HepG2 (cell line): Measurements from ENCODE around the gene JAG1. TPM values are rescaled to one million over a fixed set of nuclear protein-coding genes. Genes with fewer than 3 reads are reported as not detected.

Experiments
- AKAP8 ChIP-seq: sonication (generic); formaldehyde crosslinking; IDR thresholded peaks from 2 replicates; pipeline ENCODE4 v1.5.1; 2020; ENCODE audit warnings: mild to moderate bottlenecking, missing genetic modification reagents
- CBX5 ChIP-seq: sonication (generic); formaldehyde crosslinking; IDR thresholded peaks from 2 replicates; pipeline ENCODE4 v1.4.0; 2020; ENCODE audit warnings: missing genetic modification reagents, borderline replicate concordance
- HDAC6 ChIP-seq: fragments of 200-600 bp; sonication (generic); IDR thresholded peaks from 2 replicates; pipeline ENCODE4 v1.7.0; 2017; ENCODE audit warnings: mild to moderate bottlenecking, antibody characterized with exemption, low read length, low read depth
- KAT7 ChIP-seq: IDR thresholded peaks from 2 replicates; pipeline ENCODE4 v1.6.1; 2018; ENCODE audit warnings: borderline replicate concordance, missing compliant biosample characterization
- MEIS2 ChIP-seq: sonication (generic); formaldehyde crosslinking; IDR thresholded peaks from 2 replicates; pipeline ENCODE4 v1.9.0; 2021; ENCODE audit warnings: mild to moderate bottlenecking, missing genetic modification reagents
- ONECUT2 ChIP-seq: sonication (generic); formaldehyde crosslinking; IDR thresholded peaks from 2 replicates; pipeline ENCODE4 v1.4.0; 2020; ENCODE audit warnings: missing genetic modification reagents
- RCOR2 ChIP-seq: IDR thresholded peaks from 2 replicates; pipeline ENCODE4 v1.6.1; 2016; ENCODE audit warnings: missing biosample characterization, missing genetic modification reagents
- RORA ChIP-seq: sonication (generic); formaldehyde crosslinking; IDR thresholded peaks from 2 replicates; pipeline ENCODE4 v1.5.0; 2020; ENCODE audit warnings: mild to moderate bottlenecking, missing genetic modification reagents, moderate library complexity
- RXRB ChIP-seq: IDR thresholded peaks from 2 replicates; pipeline ENCODE4 v1.6.1; 2016; ENCODE audit warnings: borderline replicate concordance, missing genetic modification reagents, missing compliant biosample characterization
- SP1 ChIP-seq, 2 experiments: fragments of 450-650 bp in 1 of 2; sonication (generic) in 1 of 2; formaldehyde crosslinking in 1 of 2; IDR thresholded peaks; 2 replicates each; pipeline versions ENCODE4 v1.4.0 to v1.6.1; 2016 to 2020; ENCODE audit warnings: missing genetic modification reagents in 1 of 2
- TBX3 ChIP-seq: fragments of 450-650 bp; IDR thresholded peaks from 2 replicates; pipeline ENCODE4 v1.6.1; 2017; ENCODE audit warnings: antibody characterized with exemption, mild to moderate bottlenecking, inconsistent platforms, borderline replicate concordance
- TGIF2 ChIP-seq: IDR thresholded peaks from 2 replicates; pipeline ENCODE4 v1.6.1; 2016; ENCODE audit warnings: control low read depth, missing compliant biosample characterization
- TRIM22 ChIP-seq: fragments of 450-650 bp; IDR thresholded peaks from 2 replicates; pipeline ENCODE4 v1.6.1; 2017
- U2AF1 ChIP-seq: fragments of 200-400 bp; formaldehyde crosslinking; optimal IDR thresholded peaks from 2 replicates; pipeline ENCODE3; 2017; ENCODE audit warnings: mild to moderate bottlenecking, low read depth, low read length
- ZEB1 ChIP-seq: IDR thresholded peaks from 2 replicates; pipeline ENCODE4 v1.6.1; 2012; ENCODE audit warnings: mild to moderate bottlenecking, low read depth, inconsistent platforms; ENCODE audit not compliant: insufficient replicate concordance
- ZMAT3 ChIP-seq: sonication (generic); formaldehyde crosslinking; conservative IDR thresholded peaks from 2 replicates; pipeline ENCODE4 v1.7.0; 2021; ENCODE audit warnings: missing genetic modification reagents
- ZMAT5 ChIP-seq: sonication (generic); formaldehyde crosslinking; IDR thresholded peaks from 2 replicates; pipeline ENCODE4 v1.5.0; 2020; ENCODE audit warnings: mild to moderate bottlenecking, low read depth, missing genetic modification reagents, borderline replicate concordance
- ZNF597 ChIP-seq: sonication (generic); formaldehyde crosslinking; IDR thresholded peaks from 2 replicates; pipeline ENCODE4 v1.5.0; 2020; ENCODE audit warnings: missing genetic modification reagents
- ZNF775 ChIP-seq: sonication (generic); formaldehyde crosslinking; IDR thresholded peaks from 2 replicates; pipeline ENCODE4 v1.4.0; 2020; ENCODE audit warnings: missing genetic modification reagents, mild to moderate bottlenecking, moderate library complexity, borderline replicate concordance
- ZNF781 ChIP-seq: sonication (generic); formaldehyde crosslinking; IDR thresholded peaks from 2 replicates; pipeline ENCODE4 v1.5.1; 2020; ENCODE audit warnings: borderline replicate concordance, mild to moderate bottlenecking, missing genetic modification reagents; ENCODE audit errors: not compliant biosample characterization
- ZNF800 ChIP-seq: sonication (generic); formaldehyde crosslinking; IDR thresholded peaks from 2 replicates; pipeline ENCODE4 v1.4.0; 2020; ENCODE audit warnings: missing genetic modification reagents
- ZSCAN31 ChIP-seq: sonication (generic); formaldehyde crosslinking; IDR thresholded peaks from 2 replicates; pipeline ENCODE4 v1.5.0; 2020; ENCODE audit warnings: low read depth, mild to moderate bottlenecking, missing genetic modification reagents
- polyA plus RNA-seq, 8 experiments: library from polyadenylated mRNA; depleted of rRNA in 3 of 8; stranded (reverse) in 7 of 8; unstranded in 1 of 8; fragments of >200 nt; fragmentation: Illumina TruSeq in 4 of 8; extraction: Trizol in 4 of 8; gene quantifications; 2 replicates each; pipeline versions ENCODE4 v1.2.1 to v1.2.3, GENCODE V29; 2011 to 2016; ENCODE audit warnings: low read depth in 4 of 8, missing spikeins in 1 of 8, mixed read lengths in 1 of 8; ENCODE audit not compliant: insufficient read depth in 1 of 8
- total RNA-seq, 5 experiments: library from RNA; depleted of rRNA; stranded (reverse); fragments of >200 nt; fragmentation: Illumina TruSeq; extraction: Trizol; gene quantifications; 2 replicates each; pipeline ENCODE4 v1.2.3, GENCODE V29; 2016; ENCODE audit warnings: low read depth in 1 of 5

The JAG1 gene
- total and polyA plus RNA-seq, 2 of the 13 experiments (the other 11 are each of a cell fraction or from before 2014, with no cell fraction given) = 47.1 to 56.3 TPM

GRCh38 chr20:10670501-10671220 lies 3.1 kb downstream of the JAG1 start (continued):
- TF ChIP-seq ZNF800 = 0 out of 2 replicates have a peak, but pooled peaks have one; percentile 50
- TF ChIP-seq RCOR2 (CRISPR knock-in tag) = no peak; the same call in 1 of the 2 replicates
- TF ChIP-seq U2AF1 = no peak
- TF ChIP-seq ZSCAN31 (CRISPR knock-in tag) = peak; percentile 20; the same call in 1 of the 2 replicates
- TF ChIP-seq AKAP8 = 0 out of 2 replicates have a peak, but pooled peaks have one; percentile 36
- TF ChIP-seq RXRB (CRISPR knock-in tag) = peak; percentile 44; the same call in 1 of the 2 replicates
- TF ChIP-seq KAT7 (CRISPR knock-in tag) = no peak; the same call in 1 of the 2 replicates
- peak; percentile 51; the same call in 1 of the 2 replicates for TF ChIP-seq TGIF2 (CRISPR knock-in tag)
- TF ChIP-seq CBX5 (CRISPR knock-in tag) = no peak
- no peak for TF ChIP-seq TRIM22
- peak; percentile 72; the same call in 1 of the 2 replicates for TF ChIP-seq RORA (CRISPR knock-in tag)
- 0 out of 2 replicates have a peak, but pooled peaks have one; percentile 59 for TF ChIP-seq MEIS2
- TF ChIP-seq ZNF775 = 0 out of 2 replicates have a peak, but pooled peaks have one; percentile 39
- no peak for TF ChIP-seq HDAC6
- peak; percentile 10 for TF ChIP-seq ZNF781 (CRISPR knock-in tag)
- TF ChIP-seq TBX3 = no peak
- peak; percentile 8 for TF ChIP-seq ZEB1
- TF ChIP-seq ZNF597 (CRISPR knock-in tag) = no peak
- TF ChIP-seq ZMAT3 (CRISPR knock-in tag) = no peak
- TF ChIP-seq ONECUT2 (CRISPR knock-in tag) = 0 out of 2 replicates have a peak, but pooled peaks have one; percentile 22
- TF ChIP-seq ZMAT5 (CRISPR knock-in tag) = no peak
- no peak for TF ChIP-seq SP1 (IDR thresholded peaks at IDR 0.05)
- no peak for TF ChIP-seq SP1 (CRISPR knock-in tag; IDR thresholded peaks at IDR 0.05)
